Body of pancreas (tissue), 4 donors: ENCODE results near the gene TAF8. TPM values are rescaled to one million over a fixed set of nuclear protein-coding genes. Genes with fewer than 3 reads are reported as not detected.

Experiments used
- ATAC-seq: fragments of 150-250 bp; one replicate; pipeline ENCODE4 v1.9.1; 2016
- DNase-seq, 4 donors: peaks; one replicate each; pipeline ENCODE4 v3.0.0-alpha.2; 2019
- H3K27ac ChIP-seq, 4 donors: fragments of 200-600 bp; sonication (generic); 1 replicate in 3 of 4; 2 replicates in 1 of 4; pipeline versions ENCODE4 v1.5.1 to v1.6.1; 2016 to 2019; ENCODE audit warnings: mild to moderate bottlenecking in 1 of 4, mixed read lengths in 1 of 4, moderate library complexity in 1 of 4
- H3K27me3 ChIP-seq, 2 donors: fragments of 200-600 bp; sonication (generic); one replicate each; pipeline ENCODE4 v1.6.0; 2016; ENCODE audit warnings: mild to moderate bottlenecking in 1 of 2
- H3K36me3 ChIP-seq, 2 donors: fragments of 200-600 bp; sonication (generic); replicated peaks in 1 of 2; 2 replicates each; pipeline ENCODE4 v1.5.1; 2016; ENCODE audit warnings: low read depth in 2 of 2; ENCODE audit not compliant: insufficient read depth in 1 of 2
- H3K4me1 ChIP-seq: fragments of 200-600 bp; sonication (generic); one replicate; pipeline ENCODE4 v1.6.0; 2016
- H3K4me3 ChIP-seq, 2 donors: fragments of 200-600 bp; sonication (generic); 1 replicate in 1 of 2; 2 replicates in 1 of 2; pipeline ENCODE4 v1.5.1; 2016 to 2019
- H3K9me3 ChIP-seq, 3 donors: fragments of 200-600 bp; sonication (generic); 1 replicate in 2 of 3; 2 replicates in 1 of 3; pipeline ENCODE4 v1.5.1; 2016
- POLR2A ChIP-seq, 3 donors: fragments of 450-650 bp; IDR thresholded peaks; one replicate each; pipeline ENCODE4 v1.6.1; 2016; ENCODE audit warnings: antibody characterized with exemption in 3 of 3, mild to moderate bottlenecking in 2 of 3
- WGBS, 2 donors: methylation state at CpG; one replicate each; pipeline ENCODE4 v1.1.5; 2017; 5-methylcytosine and 5-hydroxymethylcytosine counted together
- intact Hi-C: fragments of 100-400 bp; cut with DNase I; formaldehyde crosslinking; loops from one replicate; pipeline ENCODE4 v1.15.1; 2023
- small RNA-seq: library from RNA; depleted of rRNA; stranded (forward); fragments of <200 nt; gene quantifications from one replicate; pipeline ENCODE3, GENCODE V24; 2016
- total RNA-seq, 2 donors: library from RNA; depleted of rRNA; stranded (reverse); fragments of >200 nt; gene quantifications; one replicate each; pipeline ENCODE4 v1.1.0, GENCODE V29; 2016
- TF ChIP-seq, protein P1 (sequence below), 7 experiments: fragments of 450-650 bp in 4 of 7; fragments of 200-600 bp in 3 of 7; sonication (generic) in 3 of 7; IDR thresholded peaks; one replicate each; pipeline ENCODE4 v1.5.1; 2016 to 2019; ENCODE audit warnings: antibody characterized with exemption in 7 of 7

Gene TAF8
- total RNA-seq, 2 donors from 2014 or later = 7.6 to 18.2 TPM

DNA sequence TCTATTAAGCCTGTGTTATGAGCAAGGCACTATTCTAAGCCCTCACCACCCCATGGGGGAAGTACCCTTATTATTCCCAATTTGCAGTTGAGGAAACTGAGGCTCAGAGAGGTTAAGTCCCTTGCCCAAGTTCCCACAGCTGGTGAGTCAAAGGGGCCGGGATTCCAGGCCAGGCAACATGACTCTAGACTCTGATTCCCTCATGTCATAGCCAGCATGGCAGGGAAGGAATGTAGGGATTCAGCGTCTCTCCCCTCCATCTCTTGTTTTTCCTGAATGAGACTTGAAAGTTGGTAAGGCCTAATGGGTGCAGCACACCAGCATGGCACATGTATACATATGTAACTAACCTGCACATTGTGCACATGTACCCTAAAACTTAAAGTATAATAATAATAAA, 85.4 kb downstream of the TAF8 start:
- intact Hi-C loops = no loop called here
- WGBS, 2 donors = 80 to 84% methylated on average over 2 of the region's 2 CpGs
- Histone ChIP-seq H3K27me3 (no peaks in the 10 kb centered on the region), H3K36me3 (peaks cover 0 to 1% of the 10 kb centered on the region in 2 donors), H3K4me1 (peaks cover 47% of the 10 kb centered on the region), H3K9me3 (no peaks in the 10 kb centered on the region), H3K4me3 (no peak overlapping the region), H3K27ac (no peak overlapping the region)
- TF ChIP-seq, protein P1, sequence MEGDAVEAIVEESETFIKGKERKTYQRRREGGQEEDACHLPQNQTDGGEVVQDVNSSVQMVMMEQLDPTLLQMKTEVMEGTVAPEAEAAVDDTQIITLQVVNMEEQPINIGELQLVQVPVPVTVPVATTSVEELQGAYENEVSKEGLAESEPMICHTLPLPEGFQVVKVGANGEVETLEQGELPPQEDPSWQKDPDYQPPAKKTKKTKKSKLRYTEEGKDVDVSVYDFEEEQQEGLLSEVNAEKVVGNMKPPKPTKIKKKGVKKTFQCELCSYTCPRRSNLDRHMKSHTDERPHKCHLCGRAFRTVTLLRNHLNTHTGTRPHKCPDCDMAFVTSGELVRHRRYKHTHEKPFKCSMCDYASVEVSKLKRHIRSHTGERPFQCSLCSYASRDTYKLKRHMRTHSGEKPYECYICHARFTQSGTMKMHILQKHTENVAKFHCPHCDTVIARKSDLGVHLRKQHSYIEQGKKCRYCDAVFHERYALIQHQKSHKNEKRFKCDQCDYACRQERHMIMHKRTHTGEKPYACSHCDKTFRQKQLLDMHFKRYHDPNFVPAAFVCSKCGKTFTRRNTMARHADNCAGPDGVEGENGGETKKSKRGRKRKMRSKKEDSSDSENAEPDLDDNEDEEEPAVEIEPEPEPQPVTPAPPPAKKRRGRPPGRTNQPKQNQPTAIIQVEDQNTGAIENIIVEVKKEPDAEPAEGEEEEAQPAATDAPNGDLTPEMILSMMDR (IDR thresholded peaks at IDR 0.05) = no peak
- no peak for TF ChIP-seq POLR2A (IDR thresholded peaks at IDR 0.05)
- DNase-seq = no peak
- no peak for ATAC-seq

DNA sequence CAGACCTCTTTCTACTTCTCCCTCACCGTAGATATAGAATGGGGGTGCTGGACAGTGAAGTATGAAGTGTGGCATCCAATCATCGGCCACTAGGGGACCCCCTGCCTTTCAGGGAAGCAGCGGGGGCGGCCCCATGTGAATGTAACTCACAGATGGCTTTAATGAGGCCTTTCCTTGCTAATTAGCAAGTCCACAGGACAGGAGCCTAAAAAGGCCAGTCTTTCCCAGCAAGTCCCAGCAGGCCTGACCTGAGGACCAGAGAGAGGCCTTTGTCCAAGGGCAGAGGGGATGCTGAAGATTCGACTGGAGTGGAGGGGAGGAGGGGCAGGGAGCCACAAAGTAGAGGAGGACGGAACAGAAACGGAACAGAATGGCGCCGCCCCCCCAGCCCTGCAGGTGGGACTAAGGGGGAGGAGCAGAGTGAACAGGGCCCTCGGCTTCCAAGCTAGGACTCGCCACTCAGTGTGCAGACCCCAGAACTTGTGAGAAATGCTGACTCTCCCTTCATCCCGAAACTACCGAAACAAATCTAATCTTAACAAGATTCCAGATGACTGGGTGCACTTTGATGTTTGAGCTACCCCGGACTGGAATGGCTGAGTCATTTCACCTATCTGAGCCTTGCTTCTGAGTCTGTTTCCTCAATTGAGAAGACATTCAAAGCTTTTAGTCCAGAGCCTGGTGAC, 86.3 kb downstream of the TAF8 start:
- Histone ChIP-seq H3K27me3 (no peaks in the 10 kb centered on the region), H3K9me3 (no peaks in the 10 kb centered on the region), H3K4me1 (peaks cover 56% of the 10 kb centered on the region), H3K27ac (peak overlapping the region in 3 of 4 donors; percentile 42 to 73 (median 71)), H3K4me3 (no peak overlapping the region), H3K36me3 (peaks cover 0 to 1% of the 10 kb centered on the region in 2 donors)
- DNase-seq (peak in 1 of 4 donors; percentile 24), ATAC-seq (peak; percentile 36)
- no peak for TF ChIP-seq POLR2A (IDR thresholded peaks at IDR 0.05)
- TF ChIP-seq, protein P1 (IDR thresholded peaks at IDR 0.05) = no peak
- intact Hi-C loops = no loop called here
- 58 to 60% methylated on average over 13 to 14 of the region's 14 CpGs for WGBS, 2 donors

Small RNA genes lying within 50 kb of the gene (small RNA-seq; reads per million reads assigned to genes)
- not detected for gene RNU6-761P

Other genes with a start within 250 kb of the TAF8 start
- gene USP49, start 155.1 kb upstream of the TAF8 start, total RNA-seq = 1 to 10 TPM; 3.3 to 5.2 TPM
- gene MED20, start 129.4 kb upstream of the TAF8 start, total RNA-seq = 10 to 100 TPM in 1 of 2 donors, 1 to 10 TPM in 1; 9.9 to 17.8 TPM
- 10 to 100 TPM in 1 of 2 donors, 1 to 10 TPM in 1; 3.1 to 13.5 TPM for gene BYSL, start 129.0 kb upstream of the TAF8 start, total RNA-seq
- gene CCND3, start 108.7 kb upstream of the TAF8 start, total RNA-seq = 10 to 100 TPM; 73.2 to 91.0 TPM
- 10 to 100 TPM; 22.1 to 26.0 TPM for gene C6orf132, start 92.1 kb downstream of the TAF8 start, total RNA-seq
- gene GUCA1A, start 122.8 kb downstream of the TAF8 start, total RNA-seq = not detected
- not detected for gene GUCA1B, start 144.4 kb downstream of the TAF8 start, total RNA-seq
- 10 to 100 TPM in 1 of 2 donors, 1 to 10 TPM in 1; 8.9 to 14.0 TPM for gene MRPS10, start 167.3 kb downstream of the TAF8 start, total RNA-seq